Endothelial cell of umbilical vein (primary cell): Measurements from ENCODE around the gene ZNRD2. TPM values are rescaled to one million over a fixed set of nuclear protein-coding genes. Genes with fewer than 3 reads are reported as not detected.

Experiments
- BruUV-seq: library from RNA; stranded (reverse); fragments of 400-500 nt; replicated peaks from 2 replicates; lab custom pipeline; 2021; lab: Mats Ljungman, UMichigan
- CTCF ChIA-PET: fragments of 300-600, 350-600 bp; sonication (Branson Sonifier 250); formaldehyde crosslinking; loops from one replicate; lab custom pipeline; 2021; ENCODE audit warnings: antibody characterized with exemption, inconsistent platforms; lab: Charles Lee
- POLR2A ChIA-PET: fragments of 300-600, 350-600 bp; sonication (Branson Sonifier 250); formaldehyde crosslinking; loops from one replicate; lab custom pipeline; 2021; ENCODE audit warnings: antibody characterized with exemption, inconsistent platforms; lab: Charles Lee
- DNase-seq: peaks from one replicate; pipeline ENCODE4 v3.0.0-alpha.2; 2011; ENCODE audit warnings: low read depth, low spot score
- FAIRE-seq: peaks from 2 replicates; lab custom pipeline; 2011; peaks lifted over from hg19 to GRCh38; lab: Jason Lieb, UNC
- H2AFZ ChIP-seq: 2 replicates; pipeline ENCODE4 v1.6.0; 2012; ENCODE audit warnings: low read depth, low read length, control low read depth, inconsistent platforms
- H3K27ac ChIP-seq: 2 replicates; pipeline ENCODE4 v1.5.1; 2011; ENCODE audit warnings: low read depth, mild to moderate bottlenecking, control low read depth, low read length, moderate library complexity; ENCODE audit not compliant: insufficient read depth
- H3K27me3 ChIP-seq, 2 experiments: 2 replicates each; pipeline versions ENCODE4 v1.6.0 to v1.6.1; 2011; ENCODE audit warnings: low read length in 2 of 2, mixed read lengths in 1 of 2; ENCODE audit not compliant: control insufficient read depth in 2 of 2, insufficient read depth in 2 of 2
- H3K36me3 ChIP-seq, 2 experiments: 2 replicates in 1 of 2; 3 replicates in 1 of 2; pipeline ENCODE4 v1.5.1; 2011; ENCODE audit warnings: low read length in 2 of 2, mild to moderate bottlenecking in 1 of 2, moderate library complexity in 1 of 2; ENCODE audit not compliant: control insufficient read depth in 2 of 2, insufficient read depth in 2 of 2; ENCODE audit errors: extremely low read depth in 1 of 2
- H3K4me1 ChIP-seq: 3 replicates; pipeline ENCODE4 v1.5.1; 2011; ENCODE audit warnings: mild to moderate bottlenecking, low read length; ENCODE audit not compliant: control insufficient read depth, insufficient read depth; ENCODE audit errors: extremely low read depth
- H3K4me2 ChIP-seq: 2 replicates; pipeline ENCODE4 v1.6.1; 2011; ENCODE audit warnings: low read length, control low read depth, mixed read lengths; ENCODE audit not compliant: insufficient read depth
- H3K4me3 ChIP-seq, 3 experiments: fragments of 200-600 bp in 1 of 3; sonication (generic), shearing (Covaris generic) in 1 of 3; replicated peaks in 1 of 3; 2 replicates each; pipeline ENCODE4 v1.5.1; 2011 to 2016; ENCODE audit warnings: control low read depth in 3 of 3, low read length in 3 of 3, mild to moderate bottlenecking in 2 of 3, inconsistent platforms in 1 of 3, low read depth in 1 of 3, moderate library complexity in 1 of 3; ENCODE audit not compliant: insufficient read depth in 1 of 3
- H3K79me2 ChIP-seq: 2 replicates; pipeline ENCODE4 v1.6.0; 2012; ENCODE audit warnings: low read length, inconsistent platforms; ENCODE audit not compliant: control insufficient read depth, insufficient read depth
- H3K9ac ChIP-seq: replicated peaks from 2 replicates; pipeline ENCODE3; 2011; ENCODE audit warnings: low read length, control low read depth; ENCODE audit not compliant: insufficient read depth; ENCODE audit errors: extremely low read depth
- H3K9me1 ChIP-seq: replicated peaks from 3 replicates; pipeline ENCODE4 v1.6.0; 2011; ENCODE audit warnings: mild to moderate bottlenecking, low read length; ENCODE audit not compliant: control insufficient read depth, insufficient read depth; ENCODE audit errors: extremely low read depth
- H3K9me3 ChIP-seq: replicated peaks from 2 replicates; pipeline ENCODE4 v1.5.1; 2012; ENCODE audit warnings: low read length, inconsistent platforms; ENCODE audit not compliant: control insufficient read depth, insufficient read depth
- H4K20me1 ChIP-seq: replicated peaks from 2 replicates; pipeline ENCODE3; 2011; ENCODE audit warnings: mild to moderate bottlenecking, low read length; ENCODE audit not compliant: control insufficient read depth, insufficient read depth; ENCODE audit errors: extremely low read depth
- CTCF ChIP-seq, 2 donors: IDR thresholded peaks; 1 replicate in 1 of 2; 2 replicates in 1 of 2; pipeline ENCODE4 v1.5.1; 2011; ENCODE audit warnings: low read length in 2 of 2, mild to moderate bottlenecking in 2 of 2, moderate library complexity in 2 of 2, control low read depth in 1 of 2, inconsistent platforms in 1 of 2, low read depth in 1 of 2; ENCODE audit not compliant: insufficient read depth in 1 of 2; ENCODE audit errors: extremely low read depth in 1 of 2
- EZH2 ChIP-seq: IDR thresholded peaks from 2 replicates; pipeline ENCODE4 v1.6.1; 2012; ENCODE audit warnings: borderline replicate concordance, low read depth, mild to moderate bottlenecking, moderate library complexity, low read length, inconsistent platforms; ENCODE audit not compliant: severe bottlenecking
- FOS ChIP-seq: IDR thresholded peaks from 2 replicates; pipeline ENCODE4 v1.6.1; 2011; ENCODE audit warnings: mild to moderate bottlenecking, low read length, moderate library complexity, borderline replicate concordance; ENCODE audit not compliant: insufficient read depth
- GATA2 ChIP-seq: IDR thresholded peaks from 2 replicates; pipeline ENCODE4 v1.7.0; 2011; ENCODE audit warnings: low read depth, mild to moderate bottlenecking, moderate library complexity, mixed read lengths, low read length; ENCODE audit not compliant: insufficient read length, insufficient read depth
- JUN ChIP-seq: IDR thresholded peaks from 2 replicates; pipeline ENCODE4 v1.6.1; 2011; ENCODE audit warnings: borderline replicate concordance, low read depth; ENCODE audit not compliant: insufficient read length, insufficient read depth
- MAX ChIP-seq: IDR thresholded peaks from 2 replicates; pipeline ENCODE4 v1.6.1; 2011; ENCODE audit not compliant: insufficient read depth, insufficient read length
- MYC ChIP-seq: IDR thresholded peaks from one replicate; pipeline ENCODE4 v1.6.1; 2011; ENCODE audit warnings: mild to moderate bottlenecking, low read depth, low read length
- POLR2A ChIP-seq: IDR thresholded peaks from 2 replicates; pipeline ENCODE4 v1.6.1; 2012; ENCODE audit warnings: low read depth, mild to moderate bottlenecking, control low read depth, low read length
- POLR2AphosphoS5 ChIP-seq: IDR thresholded peaks from 2 replicates; pipeline ENCODE4 v1.6.1; 2012; ENCODE audit warnings: low read depth, mild to moderate bottlenecking, control low read depth, low read length, moderate library complexity; ENCODE audit not compliant: insufficient read depth
- dilution Hi-C: fragments of 300-500 bp; cut with MboI; formaldehyde crosslinking; loops from one replicate; pipeline ENCODE4 v1.15.0; 2019; ENCODE audit warnings: low sequenced_read_pairs; ENCODE audit not compliant: extremely low pct_ligation_motif_present
- intact Hi-C: fragments of 100-400 bp; cut with micrococcal nuclease; formaldehyde crosslinking; loops from one replicate; pipeline ENCODE4 v1.10.0; 2022
- polyA plus RNA-seq, 4 experiments: library from polyadenylated mRNA; depleted of rRNA in 3 of 4; stranded (reverse) in 3 of 4; unstranded in 1 of 4; fragments of >200 nt; gene quantifications; 2 replicates each; pipeline versions ENCODE4 v1.2.1 to v1.2.3, GENCODE V29; 2011 to 2012; ENCODE audit warnings: missing spikeins in 1 of 4
- total RNA-seq: library from RNA; stranded (reverse); gene quantifications from 2 replicates; pipeline ENCODE4 v1.2.3, GENCODE V29; 2021

Gene ZNRD2
- total and polyA plus RNA-seq, 2 donors (not counting 3 experiments of a cell fraction or from before 2014, with no cell fraction given) = 40.8 to 96.7 TPM

- Histone ChIP-seq H3K79me2 (peaks cover 21% of the 10 kb centered on the region), H3K27me3 (no peaks in the 10 kb centered on the region), H2AFZ (no peak overlapping the region), H3K36me3 (peaks cover 16 to 43% of the 10 kb centered on the region in 2 experiments), H3K9ac (no peak overlapping the region), H3K9me1 (no peaks in the 10 kb centered on the region), H3K27ac (no peak overlapping the region), H3K9me3 (no peaks in the 10 kb centered on the region), H3K4me1 (peaks cover 8% of the 10 kb centered on the region), H3K4me2 (no peak overlapping the region), H4K20me1 (no peaks in the 10 kb centered on the region), H3K4me3 (no peak overlapping the region)
- CTCF ChIA-PET = interaction anchor here (1.5 kb wide), 1 partner anchor 10 kb away, joined by 5 read pairs; no protein-coding TSS in a partner anchor
- TF ChIP-seq POLR2A = no peak
- TF ChIP-seq FOS = no peak
- no peak for TF ChIP-seq CTCF (IDR thresholded peaks at IDR 0.05; ENCODE audit: extremely low read depth in 1 of 2, insufficient read depth in 1 of 2, low read depth in 1 of 2, low read length in 2 of 2)
- no peak for TF ChIP-seq GATA2
- TF ChIP-seq EZH2 = no peak
- TF ChIP-seq JUN = no peak
- TF ChIP-seq MAX = no peak
- no peak for TF ChIP-seq POLR2AphosphoS5
- no peak for TF ChIP-seq MYC
- POLR2A ChIA-PET = no interaction called here
- no peak for DNase-seq
- dilution Hi-C loops (no loop called here), intact Hi-C loops (no loop called here)
- no TSS peak for BruUV-seq
- no peak for FAIRE-seq
These were observed 40.7 kb upstream of the ZNRD2 start for GRCh38 chr11:65529475-65530156.
